K562 (cell line): Measurements from ENCODE around the gene MICAL2. TPM values are rescaled to one million over a fixed set of nuclear protein-coding genes. Genes with fewer than 3 reads are reported as not detected.

ENCODE experiments used
- ATAC-seq: fragments of 200-7000 bp; cut with Tn5 transposase; 3 replicates; pipeline ENCODE4 v1.9.1; 2020; ENCODE audit warnings: moderate library complexity
- BruUV-seq: library from RNA; stranded (reverse); fragments of 400-500 nt; replicated peaks from 2 replicates; lab custom pipeline; 2021; lab: Mats Ljungman, UMichigan
- CTCF ChIA-PET: fragments of 300-600 bp; formaldehyde crosslinking; extraction: SDS; loops from one replicate; lab custom pipeline; 2021; ENCODE audit warnings: low intra/inter-chr PET ratio; lab: Yijun Ruan, JAX
- POLR2A ChIA-PET: fragments of 300-600, 350-650 bp; sonication (Branson Sonifier 250); formaldehyde crosslinking; extraction: SDS; loops from one replicate; lab custom pipeline; 2021; ENCODE audit warnings: antibody characterized with exemption, inconsistent platforms; lab: Yijun Ruan, JAX
- DNase-seq, 4 experiments: peaks; one replicate each; pipeline versions ENCODE4 v3.0.0 to v3.0.0-alpha.2; 2011 to 2018; ENCODE audit warnings: low spot score in 3 of 4, mixed read lengths in 3 of 4; ENCODE audit errors: extremely low read depth in 1 of 4
- FAIRE-seq: peaks from 2 replicates; lab custom pipeline; 2011; peaks lifted over from hg19 to GRCh38; lab: Jason Lieb, UNC
- H2AFZ ChIP-seq: 2 replicates; pipeline ENCODE4 v1.6.0; 2011; ENCODE audit warnings: low read depth, low read length, control low read depth, inconsistent platforms
- H3K27ac ChIP-seq: fragments of 200-600 bp; 3 replicates; pipeline ENCODE4 v1.8.0; 2011; ENCODE audit warnings: low read depth, mild to moderate bottlenecking, control low read depth, inconsistent platforms, low read length, moderate library complexity, mixed read lengths; ENCODE audit errors: extremely low read depth
- H3K27me3 ChIP-seq, 2 experiments: fragments of 300-600 bp in 1 of 2; 2 replicates in 1 of 2; 3 replicates in 1 of 2; pipeline versions ENCODE4 v1.6.0 to v1.8.0; 2011; ENCODE audit warnings: inconsistent platforms in 2 of 2, low read length in 2 of 2, mild to moderate bottlenecking in 1 of 2, mixed read lengths in 1 of 2, moderate library complexity in 1 of 2; ENCODE audit not compliant: control insufficient read depth in 2 of 2, insufficient read depth in 2 of 2
- H3K36me3 ChIP-seq: fragments of 300-600 bp; 3 replicates; pipeline ENCODE4 v1.8.0; 2011; ENCODE audit warnings: mild to moderate bottlenecking, low read length, inconsistent platforms; ENCODE audit not compliant: control insufficient read depth, insufficient read depth
- H3K4me1 ChIP-seq, 2 experiments: fragments of 200-600 bp in 1 of 2; replicated peaks in 1 of 2; 2 replicates in 1 of 2; 3 replicates in 1 of 2; pipeline versions ENCODE4 v1.5.1 to v1.8.0; 2011; ENCODE audit warnings: inconsistent platforms in 2 of 2, low read length in 2 of 2, mild to moderate bottlenecking in 1 of 2, mixed read lengths in 1 of 2, moderate library complexity in 1 of 2; ENCODE audit not compliant: control insufficient read depth in 2 of 2, insufficient read depth in 2 of 2
- H3K4me2 ChIP-seq: 2 replicates; pipeline ENCODE4 v1.6.1; 2011; ENCODE audit warnings: low read length, control low read depth, inconsistent platforms, mixed read lengths; ENCODE audit not compliant: insufficient read depth
- H3K4me3 ChIP-seq: fragments of 200-600 bp; sonication (generic), shearing (Covaris generic); 2 replicates; pipeline ENCODE4 v1.5.1; 2016; ENCODE audit warnings: control low read depth, inconsistent platforms
- H3K79me2 ChIP-seq: fragments of 200-600 bp; 3 replicates; pipeline ENCODE4 v1.8.0; 2011; ENCODE audit warnings: low read length, inconsistent platforms; ENCODE audit not compliant: control insufficient read depth, insufficient read depth
- H3K9ac ChIP-seq, 2 experiments: 2 replicates each; pipeline versions ENCODE4 v1.6.0 to v1.6.1; 2011; ENCODE audit warnings: low read depth in 2 of 2, low read length in 2 of 2, control low read depth in 1 of 2, inconsistent platforms in 1 of 2, mild to moderate bottlenecking in 1 of 2, mixed read lengths in 1 of 2; ENCODE audit not compliant: insufficient read depth in 1 of 2
- H3K9me1 ChIP-seq: one replicate; pipeline ENCODE4 v1.6.0; 2011; ENCODE audit warnings: inconsistent platforms, mild to moderate bottlenecking, low read length, moderate library complexity; ENCODE audit not compliant: control insufficient read depth, insufficient read depth
- H3K9me3 ChIP-seq: replicated peaks from 2 replicates; pipeline ENCODE4 v1.5.1; 2011; ENCODE audit warnings: low read depth, low read length, inconsistent platforms; ENCODE audit not compliant: control insufficient read depth, insufficient read depth
- H4K20me1 ChIP-seq: replicated peaks from 2 replicates; pipeline ENCODE4 v1.6.1; 2011; ENCODE audit warnings: low read length, inconsistent platforms, mixed read lengths; ENCODE audit not compliant: control insufficient read depth, insufficient read depth
- HNRNPH1 ChIP-seq: fragments of 200-400 bp; formaldehyde crosslinking; optimal IDR thresholded peaks from 2 replicates; pipeline ENCODE3; 2017; ENCODE audit warnings: low read depth, mild to moderate bottlenecking, low read length, moderate library complexity
- HNRNPLL ChIP-seq: fragments of 200-400 bp; formaldehyde crosslinking; IDR thresholded peaks from 2 replicates; pipeline ENCODE4 v1.6.1; 2017; ENCODE audit warnings: low read length, low read depth, mild to moderate bottlenecking; ENCODE audit not compliant: poor library complexity, severe bottlenecking
- MEIS2 ChIP-seq: fragments of 450-650 bp; IDR thresholded peaks from 2 replicates; pipeline ENCODE4 v1.6.1; 2014; ENCODE audit warnings: mild to moderate bottlenecking; ENCODE audit not compliant: partially characterized antibody
- NRF1 ChIP-seq, 2 experiments: fragments of 450-650 bp; IDR thresholded peaks in 1 of 2; conservative IDR thresholded peaks in 1 of 2; 2 replicates each; pipeline ENCODE4 v1.6.1; 2014; ENCODE audit warnings: mild to moderate bottlenecking in 2 of 2
- PCBP1 ChIP-seq: fragments of 200-400 bp; formaldehyde crosslinking; IDR thresholded peaks from 2 replicates; pipeline ENCODE4 v1.6.1; 2018; ENCODE audit warnings: mild to moderate bottlenecking, low read depth, low read length; ENCODE audit not compliant: poor library complexity, severe bottlenecking
- ZHX1 ChIP-seq: fragments of 150-350 bp; conservative IDR thresholded peaks from 2 replicates; pipeline ENCODE4 v1.6.1; 2014; ENCODE audit warnings: low read length
- ZNF140 ChIP-seq: fragments of 250-450 bp; sonication (Bioruptor Pico); IDR thresholded peaks from 2 replicates; pipeline ENCODE4 v1.8.0; 2021; ENCODE audit warnings: moderate library complexity, mild to moderate bottlenecking, inconsistent platforms
- ZNF184 ChIP-seq: sonication (generic); formaldehyde crosslinking; IDR thresholded peaks from 2 replicates; pipeline ENCODE4 v1.5.0; 2020; ENCODE audit warnings: missing genetic modification reagents
- ZNF282 ChIP-seq: sonication (generic); formaldehyde crosslinking; IDR thresholded peaks from 2 replicates; pipeline ENCODE4 v1.8.1; 2023; ENCODE audit warnings: missing genetic modification reagents
- ZNF780A ChIP-seq: fragments of 250-450 bp; sonication (Bioruptor Pico); IDR thresholded peaks from 2 replicates; pipeline ENCODE4 v1.5.0; 2021; ENCODE audit warnings: mild to moderate bottlenecking
- ZNF79 ChIP-seq: fragments of 250-450 bp; sonication (Bioruptor Pico); IDR thresholded peaks from 2 replicates; pipeline ENCODE4 v1.4.0; 2020; ENCODE audit warnings: low read depth, mild to moderate bottlenecking, moderate library complexity
- WGBS: fragments of 100-300 bp; shearing (Covaris generic); methylation state at CpG from one replicate; pipeline ENCODE4 v1.1.6; 2016; ENCODE audit warnings: low coverage, mixed read lengths; ENCODE audit not compliant: insufficient coverage; ENCODE audit errors: missing lambda C conversion rate; 5-methylcytosine and 5-hydroxymethylcytosine counted together
- in situ Hi-C: fragments of 300-500 bp; cut with MboI; formaldehyde crosslinking; loops from 4 replicates; pipeline ENCODE4 v1.15.0; 2018; ENCODE audit warnings: inconsistent platforms, mixed read lengths
- intact Hi-C: fragments of 100-400 bp; cut with micrococcal nuclease; formaldehyde crosslinking; loops from 2 replicates; pipeline ENCODE4 v1.14.2; 2022
- polyA plus RNA-seq, 8 experiments: library from polyadenylated mRNA; depleted of rRNA in 4 of 8; stranded (reverse) in 5 of 8; unstranded in 3 of 8; fragments of >200 nt; fragmentation: Nextera tagmentation in 2 of 8; fragmentation: Illumina TruSeq in 1 of 8; extraction: Ambion mirVana in 2 of 8; extraction: Trizol in 1 of 8; gene quantifications; 2 replicates each; pipeline versions ENCODE4 v1.2.1 to v1.2.3, GENCODE V29; 2011 to 2014; ENCODE audit warnings: inconsistent platforms in 1 of 8, missing spikeins in 1 of 8
- total RNA-seq, 7 experiments: library from RNA; depleted of rRNA in 6 of 7; stranded (reverse); fragments of >200 nt in 6 of 7; fragmentation: Illumina TruSeq in 2 of 7; extraction: Trizol in 2 of 7; gene quantifications; 2 replicates each; pipeline versions ENCODE4 v1.2.1 to v1.2.3, GENCODE V29; 2011 to 2021; ENCODE audit warnings: low replicate concordance in 1 of 7
- TF ChIP-seq, protein P1 (sequence below): sonication (generic); formaldehyde crosslinking; IDR thresholded peaks from 2 replicates; pipeline ENCODE4 v1.8.1; 2023; ENCODE audit warnings: mild to moderate bottlenecking, missing genetic modification reagents
- TF ChIP-seq, protein P2 (sequence below): fragments of 450-650 bp; IDR thresholded peaks from one replicate; pipeline ENCODE4 v1.6.1; 2018; ENCODE audit warnings: mild to moderate bottlenecking, moderate library complexity; ENCODE audit not compliant: partially characterized antibody
- TF ChIP-seq, protein P3 (sequence below): fragments of 450-650 bp; IDR thresholded peaks from 2 replicates; pipeline ENCODE4 v1.7.0; 2016; ENCODE audit warnings: borderline replicate concordance

MICAL2 gene
- total and polyA plus RNA-seq, 9 of the 15 experiments (the other 6 are each of a cell fraction or from before 2014, with no cell fraction given): 4.7 to 64.2 (median 33.6) TPM

GRCh38 chr11:12286606-12287005 is 176.2 kb downstream of the MICAL2 start (continued):
- TF ChIP-seq, protein P1, sequence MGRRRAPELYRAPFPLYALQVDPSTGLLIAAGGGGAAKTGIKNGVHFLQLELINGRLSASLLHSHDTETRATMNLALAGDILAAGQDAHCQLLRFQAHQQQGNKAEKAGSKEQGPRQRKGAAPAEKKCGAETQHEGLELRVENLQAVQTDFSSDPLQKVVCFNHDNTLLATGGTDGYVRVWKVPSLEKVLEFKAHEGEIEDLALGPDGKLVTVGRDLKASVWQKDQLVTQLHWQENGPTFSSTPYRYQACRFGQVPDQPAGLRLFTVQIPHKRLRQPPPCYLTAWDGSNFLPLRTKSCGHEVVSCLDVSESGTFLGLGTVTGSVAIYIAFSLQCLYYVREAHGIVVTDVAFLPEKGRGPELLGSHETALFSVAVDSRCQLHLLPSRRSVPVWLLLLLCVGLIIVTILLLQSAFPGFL (CRISPR knock-in tag): no peak
- TF ChIP-seq ZNF140 (CRISPR knock-in tag) (no peak), ZNF282 (CRISPR knock-in tag) (no peak)
- TF ChIP-seq, protein P2, sequence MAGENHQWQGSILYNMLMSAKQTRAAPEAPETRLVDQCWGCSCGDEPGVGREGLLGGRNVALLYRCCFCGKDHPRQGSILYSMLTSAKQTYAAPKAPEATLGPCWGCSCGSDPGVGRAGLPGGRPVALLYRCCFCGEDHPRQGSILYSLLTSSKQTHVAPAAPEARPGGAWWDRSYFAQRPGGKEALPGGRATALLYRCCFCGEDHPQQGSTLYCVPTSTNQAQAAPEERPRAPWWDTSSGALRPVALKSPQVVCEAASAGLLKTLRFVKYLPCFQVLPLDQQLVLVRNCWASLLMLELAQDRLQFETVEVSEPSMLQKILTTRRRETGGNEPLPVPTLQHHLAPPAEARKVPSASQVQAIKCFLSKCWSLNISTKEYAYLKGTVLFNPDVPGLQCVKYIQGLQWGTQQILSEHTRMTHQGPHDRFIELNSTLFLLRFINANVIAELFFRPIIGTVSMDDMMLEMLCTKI: no peak

DNA sequence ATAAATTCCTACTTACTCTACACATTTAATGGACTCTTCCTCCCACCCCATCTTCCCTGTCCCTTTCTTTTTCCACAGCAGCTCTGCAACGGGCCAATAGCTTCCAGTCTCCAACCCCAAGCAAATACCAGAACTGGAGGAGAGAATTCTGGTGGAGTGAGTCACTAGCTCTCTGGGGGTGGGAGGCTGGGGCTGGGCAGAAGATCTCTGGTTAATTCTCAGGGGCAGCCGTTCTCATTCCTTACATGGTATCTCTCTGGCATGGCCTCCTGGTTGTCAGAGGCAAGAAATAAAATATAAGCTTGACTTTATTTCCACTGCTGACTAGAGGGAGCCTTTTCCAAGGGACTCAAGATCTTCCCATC is 176.6 kb downstream of the MICAL2 start:
- Histone ChIP-seq H3K79me2 (no peaks in the 10 kb centered on the region), H3K4me3 (no peak overlapping the region), H3K9me3 (no peaks in the 10 kb centered on the region), H3K9ac (no peak overlapping the region), H3K36me3 (no peaks in the 10 kb centered on the region), H3K27me3 (no peaks in the 10 kb centered on the region; a peak in 1 of 5 replicates), H2AFZ (no peak overlapping the region), H4K20me1 (no peaks in the 10 kb centered on the region), H3K4me1 (peaks cover 15 to 17% of the 10 kb centered on the region in 2 experiments; a peak in 3 of 5 replicates), H3K9me1 (no peaks in the 10 kb centered on the region), H3K4me2 (no peak overlapping the region), H3K27ac (no peak overlapping the region)
- in situ Hi-C loops (loop anchor here (5.0 to 10.0 kb wide), 2 partner anchors 240 to 472 kb away; no protein-coding TSS in a partner anchor), intact Hi-C loops (loop anchor here (5.0 kb wide), 1 partner anchor 45 kb away; no protein-coding TSS in a partner anchor)
- POLR2A ChIA-PET: no interaction called here
- WGBS: 6% methylated on average over 2 of the region's 2 CpGs
- BruUV-seq: no TSS peak
- DNase-seq (peak in 1 of 4 experiments; percentile 7), ATAC-seq (no peak), FAIRE-seq (no peak)
- CTCF ChIA-PET: no interaction called here
- TF ChIP-seq ZNF79 (CRISPR knock-in tag): no peak
- TF ChIP-seq, protein P3, sequence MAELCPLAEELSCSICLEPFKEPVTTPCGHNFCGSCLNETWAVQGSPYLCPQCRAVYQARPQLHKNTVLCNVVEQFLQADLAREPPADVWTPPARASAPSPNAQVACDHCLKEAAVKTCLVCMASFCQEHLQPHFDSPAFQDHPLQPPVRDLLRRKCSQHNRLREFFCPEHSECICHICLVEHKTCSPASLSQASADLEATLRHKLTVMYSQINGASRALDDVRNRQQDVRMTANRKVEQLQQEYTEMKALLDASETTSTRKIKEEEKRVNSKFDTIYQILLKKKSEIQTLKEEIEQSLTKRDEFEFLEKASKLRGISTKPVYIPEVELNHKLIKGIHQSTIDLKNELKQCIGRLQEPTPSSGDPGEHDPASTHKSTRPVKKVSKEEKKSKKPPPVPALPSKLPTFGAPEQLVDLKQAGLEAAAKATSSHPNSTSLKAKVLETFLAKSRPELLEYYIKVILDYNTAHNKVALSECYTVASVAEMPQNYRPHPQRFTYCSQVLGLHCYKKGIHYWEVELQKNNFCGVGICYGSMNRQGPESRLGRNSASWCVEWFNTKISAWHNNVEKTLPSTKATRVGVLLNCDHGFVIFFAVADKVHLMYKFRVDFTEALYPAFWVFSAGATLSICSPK: no peak
- TF ChIP-seq ZHX1: no peak
- no peak for TF ChIP-seq NRF1 (conservative IDR thresholded peaks at IDR 0.05 in 1 of 2, IDR thresholded peaks at IDR 0.05 in 1 of 2)
- TF ChIP-seq HNRNPH1: no peak
- TF ChIP-seq ZNF184: no peak
- TF ChIP-seq ZNF282 (CRISPR knock-in tag): no peak
- TF ChIP-seq PCBP1: no peak
- TF ChIP-seq HNRNPLL: no peak
- TF ChIP-seq ZNF780A (CRISPR knock-in tag): no peak
- TF ChIP-seq MEIS2: no peak
